Adrenal gland (tissue), 5 donors: Measurements from ENCODE around the gene TMEM38A.

Experiments
- CTCF ChIP-seq, 6 experiments: fragments of 450-650 bp in 4 of 6; fragments of 200-600 bp in 2 of 6; sonication (generic) in 1 of 6; IDR thresholded peaks; 1 replicate in 5 of 6; 2 replicates in 1 of 6; pipeline versions ENCODE4 v1.5.1 to v1.8.0; 2016 to 2021; ENCODE audit warnings: antibody characterized with exemption in 6 of 6, mild to moderate bottlenecking in 2 of 6, moderate library complexity in 1 of 6
- POLR2A ChIP-seq, 2 donors: fragments of 450-650 bp; IDR thresholded peaks; one replicate each; pipeline ENCODE4 v1.6.1; 2017; ENCODE audit warnings: antibody characterized with exemption in 2 of 2, mild to moderate bottlenecking in 2 of 2, moderate library complexity in 1 of 2
- donor health status: DM: no; HTN: no; CAD: no.

GRCh38 chr19:16678498-16678897 is 17.6 kb downstream of the TMEM38A start:
- TF ChIP-seq CTCF (IDR thresholded peaks at IDR 0.05) = no peak
- no peak for TF ChIP-seq POLR2A (IDR thresholded peaks at IDR 0.05)
